Sigmoid colon (tissue), 4 donors: Measurements from ENCODE around the gene TAS1R1.

Experiments
- EP300 ChIP-seq, 4 donors: sonication (generic); formaldehyde crosslinking; IDR thresholded peaks; one replicate each; pipeline ENCODE4 v1.6.1; 2017; ENCODE audit warnings: antibody characterized with exemption in 4 of 4
- POLR2A ChIP-seq, 2 donors: fragments of 450-650 bp; IDR thresholded peaks; one replicate each; pipeline ENCODE4 v1.6.1; 2016; ENCODE audit warnings: antibody characterized with exemption in 2 of 2, mild to moderate bottlenecking in 2 of 2, moderate library complexity in 2 of 2
- POLR2AphosphoS5 ChIP-seq, 4 donors: sonication (generic); formaldehyde crosslinking; IDR thresholded peaks; one replicate each; pipeline ENCODE4 v1.6.1; 2017; ENCODE audit warnings: antibody characterized with exemption in 4 of 4
- TF ChIP-seq, protein P1 (sequence below), 4 experiments: fragments of 450-650 bp in 3 of 4; fragments of 200-600 bp in 1 of 4; IDR thresholded peaks; one replicate each; pipeline ENCODE4 v1.5.1; 2016 to 2019; ENCODE audit warnings: antibody characterized with exemption in 4 of 4, mild to moderate bottlenecking in 3 of 4, moderate library complexity in 2 of 4

DNA sequence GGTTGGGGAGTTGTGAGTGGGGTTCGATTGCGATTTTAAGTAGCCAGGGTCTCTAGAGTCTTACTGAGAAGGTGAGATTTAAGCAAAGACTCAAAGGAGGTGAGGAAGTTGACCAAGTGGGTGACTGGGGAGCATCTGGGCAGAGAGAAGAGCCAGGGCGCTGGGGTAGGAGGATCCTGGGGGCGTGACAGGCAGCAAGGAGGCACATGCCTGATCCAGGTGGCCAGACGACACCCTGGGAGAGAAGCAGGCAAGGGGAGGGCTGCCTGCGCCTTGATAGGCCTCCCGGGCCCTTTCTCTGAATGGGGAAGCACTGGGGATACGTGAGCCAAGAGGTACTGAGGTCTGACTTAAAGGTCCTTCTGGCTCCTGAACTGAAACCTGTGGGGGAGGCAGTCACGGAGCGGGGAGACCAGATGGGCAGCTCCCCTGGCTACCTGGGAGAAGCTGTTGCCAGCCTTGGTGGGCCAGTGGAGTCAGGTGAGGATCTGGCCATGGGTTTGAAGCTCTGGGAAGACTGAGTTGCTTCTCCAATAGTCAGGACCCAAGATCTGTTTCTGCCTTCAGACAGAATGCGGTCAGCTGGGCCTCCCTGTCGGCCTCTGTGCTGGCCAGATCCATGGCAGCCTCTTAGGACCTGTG lies 30.1 kb downstream of the TAS1R1 start:
- TF ChIP-seq, protein P1, sequence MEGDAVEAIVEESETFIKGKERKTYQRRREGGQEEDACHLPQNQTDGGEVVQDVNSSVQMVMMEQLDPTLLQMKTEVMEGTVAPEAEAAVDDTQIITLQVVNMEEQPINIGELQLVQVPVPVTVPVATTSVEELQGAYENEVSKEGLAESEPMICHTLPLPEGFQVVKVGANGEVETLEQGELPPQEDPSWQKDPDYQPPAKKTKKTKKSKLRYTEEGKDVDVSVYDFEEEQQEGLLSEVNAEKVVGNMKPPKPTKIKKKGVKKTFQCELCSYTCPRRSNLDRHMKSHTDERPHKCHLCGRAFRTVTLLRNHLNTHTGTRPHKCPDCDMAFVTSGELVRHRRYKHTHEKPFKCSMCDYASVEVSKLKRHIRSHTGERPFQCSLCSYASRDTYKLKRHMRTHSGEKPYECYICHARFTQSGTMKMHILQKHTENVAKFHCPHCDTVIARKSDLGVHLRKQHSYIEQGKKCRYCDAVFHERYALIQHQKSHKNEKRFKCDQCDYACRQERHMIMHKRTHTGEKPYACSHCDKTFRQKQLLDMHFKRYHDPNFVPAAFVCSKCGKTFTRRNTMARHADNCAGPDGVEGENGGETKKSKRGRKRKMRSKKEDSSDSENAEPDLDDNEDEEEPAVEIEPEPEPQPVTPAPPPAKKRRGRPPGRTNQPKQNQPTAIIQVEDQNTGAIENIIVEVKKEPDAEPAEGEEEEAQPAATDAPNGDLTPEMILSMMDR (IDR thresholded peaks at IDR 0.05), result no peak
- TF ChIP-seq EP300 (IDR thresholded peaks at IDR 0.05), result no peak
- TF ChIP-seq POLR2A (IDR thresholded peaks at IDR 0.05), result no peak
- peak in 1 of 4 donors; percentile 6 for TF ChIP-seq POLR2AphosphoS5 (IDR thresholded peaks at IDR 0.05)
